Neural progenitor cell (in vitro differentiated cells): ENCODE results near the gene MAGI1.

ENCODE experiments used
- CTCF ChIP-seq: fragments of 200-600 bp; sonication (generic); IDR thresholded peaks from 2 replicates; pipeline ENCODE4 v1.5.1; 2017; ENCODE audit warnings: antibody characterized with exemption, mild to moderate bottlenecking
- EZH2 ChIP-seq: fragments of 200-600 bp; sonication (generic); IDR thresholded peaks from 2 replicates; pipeline ENCODE4 v1.6.1; 2017; ENCODE audit warnings: antibody characterized with exemption, mild to moderate bottlenecking, moderate library complexity
- EZH2phosphoT487 ChIP-seq: fragments of 200-600 bp; sonication (generic); IDR thresholded peaks from 2 replicates; pipeline ENCODE4 v1.6.1; 2017; ENCODE audit warnings: antibody characterized with exemption

- TF ChIP-seq CTCF (no peak), EZH2 (no peak), EZH2phosphoT487 (no peak)
Observed at GRCh38 chr3:65484964-65485363, 553.8 kb downstream of the MAGI1 start.
